ENCODE results near the gene NTRK3. TPM values are rescaled to one million over a fixed set of nuclear protein-coding genes. Genes with fewer than 3 reads are reported as not detected.

Gene NTRK3
- total RNA-seq, 4 donors from 2014 or later, result 0.51 to 22.2 (median 10.1) TPM

- TF ChIP-seq, protein P1, sequence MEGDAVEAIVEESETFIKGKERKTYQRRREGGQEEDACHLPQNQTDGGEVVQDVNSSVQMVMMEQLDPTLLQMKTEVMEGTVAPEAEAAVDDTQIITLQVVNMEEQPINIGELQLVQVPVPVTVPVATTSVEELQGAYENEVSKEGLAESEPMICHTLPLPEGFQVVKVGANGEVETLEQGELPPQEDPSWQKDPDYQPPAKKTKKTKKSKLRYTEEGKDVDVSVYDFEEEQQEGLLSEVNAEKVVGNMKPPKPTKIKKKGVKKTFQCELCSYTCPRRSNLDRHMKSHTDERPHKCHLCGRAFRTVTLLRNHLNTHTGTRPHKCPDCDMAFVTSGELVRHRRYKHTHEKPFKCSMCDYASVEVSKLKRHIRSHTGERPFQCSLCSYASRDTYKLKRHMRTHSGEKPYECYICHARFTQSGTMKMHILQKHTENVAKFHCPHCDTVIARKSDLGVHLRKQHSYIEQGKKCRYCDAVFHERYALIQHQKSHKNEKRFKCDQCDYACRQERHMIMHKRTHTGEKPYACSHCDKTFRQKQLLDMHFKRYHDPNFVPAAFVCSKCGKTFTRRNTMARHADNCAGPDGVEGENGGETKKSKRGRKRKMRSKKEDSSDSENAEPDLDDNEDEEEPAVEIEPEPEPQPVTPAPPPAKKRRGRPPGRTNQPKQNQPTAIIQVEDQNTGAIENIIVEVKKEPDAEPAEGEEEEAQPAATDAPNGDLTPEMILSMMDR (IDR thresholded peaks at IDR 0.05; ENCODE audit: low read depth), result no peak
These were observed 301.1 kb downstream of the NTRK3 start for GRCh38 chr15:87955284-87955909.

DNA sequence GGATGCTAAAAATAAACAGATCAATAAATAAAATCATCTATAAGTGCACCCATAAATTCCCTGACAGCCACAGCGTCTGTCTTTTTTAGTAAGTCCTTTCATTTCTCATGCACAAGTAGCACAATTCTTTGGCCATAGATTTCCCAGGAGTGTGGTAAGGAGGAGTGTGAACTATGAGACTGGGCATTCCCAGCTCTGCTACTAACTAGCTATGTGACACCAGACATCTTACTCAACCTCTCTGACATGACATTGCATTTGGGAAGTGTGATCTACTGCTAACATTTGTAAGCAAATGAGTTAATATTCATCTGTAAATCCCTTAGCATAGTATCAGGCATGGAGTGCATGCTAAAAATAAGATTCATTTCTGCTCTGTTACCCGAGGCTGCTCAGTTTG is 301.7 kb downstream of the NTRK3 start:
- TF ChIP-seq, protein P1 (IDR thresholded peaks at IDR 0.05; ENCODE audit: low read depth), result no peak

GRCh38 chr15:87952736-87953287 is 303.7 kb downstream of the NTRK3 start:
- TF ChIP-seq, protein P1 (IDR thresholded peaks at IDR 0.05; ENCODE audit: low read depth), result no peak

- TF ChIP-seq, protein P1 (IDR thresholded peaks at IDR 0.05; ENCODE audit: low read depth), result no peak
These were observed 306.8 kb downstream of the NTRK3 start for GRCh38 chr15:87949575-87950223.

DNA sequence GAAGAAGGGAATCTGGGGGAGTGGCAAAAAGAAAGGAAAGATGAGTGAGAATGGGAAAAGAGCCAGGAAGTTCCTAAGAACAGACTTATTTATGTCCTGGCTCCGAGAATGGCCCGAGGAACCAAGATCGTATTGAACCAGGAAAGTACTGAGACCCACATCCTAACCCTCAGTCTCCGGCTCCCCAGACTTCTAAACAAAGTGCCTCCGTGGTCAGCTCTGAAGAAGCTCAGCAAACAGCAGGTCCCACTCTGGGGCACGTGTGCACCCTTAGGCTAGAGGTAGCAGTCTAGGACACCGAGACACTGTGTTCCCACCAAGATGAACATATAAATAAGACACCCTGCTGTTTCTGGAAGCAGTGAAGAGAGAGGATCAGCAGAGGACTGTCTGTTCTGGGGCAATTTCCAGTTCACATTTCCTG is 307.4 kb downstream of the NTRK3 start:
- TF ChIP-seq, protein P1 (IDR thresholded peaks at IDR 0.05; ENCODE audit: low read depth), result no peak

DNA sequence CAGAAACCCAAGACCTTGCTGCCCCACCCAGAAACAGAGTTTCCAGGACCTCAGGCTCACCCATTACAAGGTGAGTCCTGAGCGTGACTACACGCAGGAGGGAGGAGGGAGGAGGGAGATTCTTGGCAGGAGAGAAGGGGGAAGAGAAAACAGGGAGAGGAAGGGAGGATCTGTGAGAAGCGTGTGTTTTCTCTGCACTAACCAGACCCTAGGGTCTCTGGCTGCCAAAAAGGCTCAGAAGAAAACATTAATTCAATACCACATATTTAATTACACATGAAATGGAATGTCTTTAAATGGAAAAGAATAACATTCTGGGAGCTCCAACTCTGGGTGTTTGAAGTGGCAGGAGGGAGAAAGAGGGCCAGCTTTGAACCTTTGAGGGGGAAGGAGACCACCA is 309.0 kb downstream of the NTRK3 start:
- TF ChIP-seq, protein P1 (IDR thresholded peaks at IDR 0.05; ENCODE audit: low read depth), result no peak

DNA sequence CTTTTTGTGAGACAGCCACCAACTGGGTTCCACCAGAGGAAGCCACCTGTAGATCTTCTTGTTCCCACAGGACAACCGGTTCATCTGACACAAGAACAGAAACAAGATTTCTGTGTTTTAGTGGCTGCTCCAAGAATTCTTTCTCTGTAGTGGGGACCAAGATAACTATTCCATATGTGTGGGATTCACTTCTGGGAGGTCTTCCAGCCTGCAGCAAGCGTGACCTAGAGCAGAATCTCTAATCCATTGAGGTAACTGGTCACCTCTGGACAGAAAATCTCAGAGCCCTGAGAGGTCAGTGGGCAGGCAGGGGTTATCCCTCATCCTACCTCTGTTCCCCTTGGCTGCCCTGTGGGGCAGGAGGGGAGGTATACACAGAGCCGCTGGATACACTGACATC is 311.3 kb downstream of the NTRK3 start:
- TF ChIP-seq, protein P1 (IDR thresholded peaks at IDR 0.05; ENCODE audit: low read depth), result no peak
